K562 (cell line): ENCODE measurements around the gene ANO10. TPM values are rescaled to one million over a fixed set of nuclear protein-coding genes. Genes with fewer than 3 reads are reported as not detected.

Experiments used
- CBFA2T3 ChIP-seq: fragments of 450-650 bp; IDR thresholded peaks from 2 replicates; pipeline ENCODE4 v1.6.1; 2017
- CBFB ChIP-seq: sonication (generic); formaldehyde crosslinking; IDR thresholded peaks from 2 replicates; pipeline ENCODE4 v1.4.0; 2020; ENCODE audit warnings: mild to moderate bottlenecking, missing genetic modification reagents
- DEAF1 ChIP-seq: fragments of 450-650 bp; formaldehyde crosslinking; IDR thresholded peaks from 2 replicates; pipeline ENCODE4 v1.4.0; 2020; ENCODE audit warnings: mild to moderate bottlenecking, moderate library complexity
- GMEB1 ChIP-seq: fragments of 250-450 bp; sonication (Bioruptor Pico); IDR thresholded peaks from 2 replicates; pipeline ENCODE4 v1.4.0; 2020; ENCODE audit warnings: mild to moderate bottlenecking
- GTF3C2 ChIP-seq: IDR thresholded peaks from 3 replicates; pipeline ENCODE4 v1.6.1; 2011; ENCODE audit warnings: borderline replicate concordance, mild to moderate bottlenecking, moderate library complexity; ENCODE audit not compliant: insufficient read length; ENCODE audit errors: extremely low read depth
- KDM5B ChIP-seq: fragments of 200-600 bp; sonication (generic); IDR thresholded peaks from 2 replicates; pipeline ENCODE4 v1.6.1; 2012; ENCODE audit warnings: low read depth, mild to moderate bottlenecking, moderate library complexity, low read length, control low read depth, inconsistent platforms; ENCODE audit not compliant: insufficient replicate concordance
- SREBF1 ChIP-seq: fragments of 150-350 bp; IDR thresholded peaks from 2 replicates; pipeline ENCODE4 v1.6.1; 2014; ENCODE audit warnings: antibody characterized with exemption, low read depth, low read length, borderline replicate concordance
- SUPT5H ChIP-seq: fragments of 450-650 bp; IDR thresholded peaks from 2 replicates; pipeline ENCODE4 v1.6.1; 2016
- THAP7 ChIP-seq: fragments of 250-450 bp; sonication (Bioruptor Pico); IDR thresholded peaks from 2 replicates; pipeline ENCODE4 v1.5.0; 2021
- USF1 ChIP-seq: sonication (generic); formaldehyde crosslinking; IDR thresholded peaks from 2 replicates; pipeline ENCODE4 v1.9.0; 2022; ENCODE audit warnings: mild to moderate bottlenecking, missing genetic modification reagents
- WHSC1 ChIP-seq: IDR thresholded peaks from one replicate; pipeline ENCODE4 v1.6.1; 2012; ENCODE audit warnings: low read length, control low read depth, inconsistent platforms
- ZNF217 ChIP-seq: sonication (generic); formaldehyde crosslinking; IDR thresholded peaks from 2 replicates; pipeline ENCODE4 v1.8.0; 2022; ENCODE audit warnings: mild to moderate bottlenecking, missing genetic modification reagents
- ZNF224 ChIP-seq: sonication (generic); formaldehyde crosslinking; IDR thresholded peaks from 2 replicates; pipeline ENCODE4 v1.8.0; 2022; ENCODE audit warnings: mild to moderate bottlenecking, missing genetic modification reagents
- ZNF24 ChIP-seq: fragments of 450-650 bp; IDR thresholded peaks from 2 replicates; pipeline ENCODE4 v1.6.1; 2016
- ZNF354B ChIP-seq: fragments of 250-450 bp; sonication (Bioruptor Pico); IDR thresholded peaks from 2 replicates; pipeline ENCODE4 v1.4.0; 2020
- ZNF592 ChIP-seq: fragments of 450-650 bp; IDR thresholded peaks from 2 replicates; pipeline ENCODE4 v1.6.1; 2017; ENCODE audit warnings: antibody characterized with exemption, mild to moderate bottlenecking
- ZNF717 ChIP-seq: fragments of 250-450 bp; sonication (Bioruptor Pico); IDR thresholded peaks from 2 replicates; pipeline ENCODE4 v1.5.0; 2021
- ZNF75A ChIP-seq: fragments of 450-650 bp; formaldehyde crosslinking; IDR thresholded peaks from 2 replicates; pipeline ENCODE4 v1.4.0; 2020; ENCODE audit warnings: mild to moderate bottlenecking
- polyA plus RNA-seq, 8 experiments: library from polyadenylated mRNA; depleted of rRNA in 4 of 8; stranded (reverse) in 5 of 8; unstranded in 3 of 8; fragments of >200 nt; fragmentation: Nextera tagmentation in 2 of 8; fragmentation: Illumina TruSeq in 1 of 8; extraction: Ambion mirVana in 2 of 8; extraction: Trizol in 1 of 8; gene quantifications; 2 replicates each; pipeline versions ENCODE4 v1.2.1 to v1.2.3, GENCODE V29; 2011 to 2014; ENCODE audit warnings: inconsistent platforms in 1 of 8, missing spikeins in 1 of 8
- total RNA-seq, 7 experiments: library from RNA; depleted of rRNA in 6 of 7; stranded (reverse); fragments of >200 nt in 6 of 7; fragmentation: Illumina TruSeq in 2 of 7; extraction: Trizol in 2 of 7; gene quantifications; 2 replicates each; pipeline versions ENCODE4 v1.2.1 to v1.2.3, GENCODE V29; 2011 to 2021; ENCODE audit warnings: low replicate concordance in 1 of 7

ANO10 gene
- total and polyA plus RNA-seq, 9 of the 15 experiments (the other 6 are each of a cell fraction or from before 2014, with no cell fraction given): 6.4 to 46.0 (median 32.3) TPM

GRCh38 chr3:43632269-43632733 lies 10.5 kb upstream of the ANO10 start (continued):
- TF ChIP-seq CBFB (CRISPR knock-in tag) (no peak), ZNF217 (CRISPR knock-in tag) (no peak), ZNF24 (no peak), ZNF717 (CRISPR knock-in tag) (no peak), ZNF75A (no peak), GMEB1 (CRISPR knock-in tag) (no peak), ZNF354B (CRISPR knock-in tag) (no peak), SUPT5H (no peak), KDM5B (no peak), WHSC1 (no peak), SREBF1 (no peak), DEAF1 (CRISPR knock-in tag) (no peak), USF1 (no peak), ZNF224 (no peak), THAP7 (CRISPR knock-in tag) (no peak), GTF3C2 (no peak), CBFA2T3 (no peak), ZNF592 (peak; percentile 93)
